Gastrocnemius medialis (tissue), 4 donors: Measurements from ENCODE around the gene ATP5PD. TPM values are rescaled to one million over a fixed set of nuclear protein-coding genes. Genes with fewer than 3 reads are reported as not detected.

Experiments
- ATAC-seq, 2 donors: fragments of 150-250 bp; one replicate each; pipeline ENCODE4 v1.9.1; 2016
- DNase-seq, 2 donors: peaks; one replicate each; pipeline ENCODE4 v3.0.0-alpha.2; 2019
- H3K27ac ChIP-seq, 4 donors: fragments of 200-600 bp; sonication (generic); 1 replicate in 1 of 4; 2 replicates in 3 of 4; pipeline ENCODE4 v1.5.1; 2016 to 2018; ENCODE audit warnings: mild to moderate bottlenecking in 2 of 4, moderate library complexity in 1 of 4
- H3K27me3 ChIP-seq, 3 donors: fragments of 200-600 bp; sonication (generic) in 2 of 3; 1 replicate in 1 of 3; 2 replicates in 2 of 3; pipeline versions ENCODE4 v1.5.1 to v1.6.0; 2016 to 2019; ENCODE audit warnings: mild to moderate bottlenecking in 1 of 3, moderate library complexity in 1 of 3
- H3K36me3 ChIP-seq, 2 donors: fragments of 200-600 bp; sonication (generic) in 1 of 2; one replicate each; pipeline ENCODE4 v1.5.1; 2017 to 2018
- H3K4me1 ChIP-seq, 2 donors: fragments of 200-600 bp; sonication (generic) in 1 of 2; one replicate each; pipeline ENCODE4 v1.5.1; 2016 to 2017; ENCODE audit warnings: mild to moderate bottlenecking in 2 of 2
- H3K4me3 ChIP-seq, 4 donors: fragments of 200-600 bp; sonication (generic) in 3 of 4; 1 replicate in 1 of 4; 2 replicates in 3 of 4; pipeline ENCODE4 v1.5.1; 2016 to 2019; ENCODE audit warnings: mild to moderate bottlenecking in 2 of 4
- H3K9me3 ChIP-seq, 3 donors: fragments of 200-600 bp; sonication (generic) in 2 of 3; 1 replicate in 1 of 3; 2 replicates in 2 of 3; pipeline ENCODE4 v1.5.1; 2016 to 2019
- POLR2A ChIP-seq, 2 donors: fragments of 450-650 bp; IDR thresholded peaks; one replicate each; pipeline ENCODE4 v1.6.1; 2017; ENCODE audit warnings: antibody characterized with exemption in 2 of 2, mild to moderate bottlenecking in 2 of 2, moderate library complexity in 2 of 2
- in situ Hi-C, 4 donors: fragments of 200-750 bp; cut with MboI; loops; one replicate each; pipeline versions ENCODE4 v1.15.0 to v1.8.0; 2017; ENCODE audit warnings: low sequenced_read_pairs in 4 of 4
- intact Hi-C: fragments of 100-400 bp; cut with DNase I; formaldehyde crosslinking; loops from one replicate; pipeline ENCODE4 v1.15.1; 2023; ENCODE audit warnings: low total_unique reads
- total RNA-seq, 4 donors: library from RNA; depleted of rRNA; stranded (reverse); fragments of >200 nt; gene quantifications; one replicate each; pipeline versions ENCODE4 v1.1.0 to v1.2.3, GENCODE V29; 2016
- TF ChIP-seq, protein P1 (sequence below), 5 experiments: fragments of 450-650 bp in 3 of 5; fragments of 200-600 bp in 2 of 5; sonication (generic) in 2 of 5; IDR thresholded peaks in 4 of 5; conservative IDR thresholded peaks in 1 of 5; 1 replicate in 4 of 5; 2 replicates in 1 of 5; pipeline ENCODE4 v1.5.1; 2016 to 2019; ENCODE audit warnings: antibody characterized with exemption in 5 of 5, mild to moderate bottlenecking in 3 of 5, moderate library complexity in 3 of 5

Gene ATP5PD
- total RNA-seq, 4 donors from 2014 or later = 377 to 495 (median 491) TPM

DNA sequence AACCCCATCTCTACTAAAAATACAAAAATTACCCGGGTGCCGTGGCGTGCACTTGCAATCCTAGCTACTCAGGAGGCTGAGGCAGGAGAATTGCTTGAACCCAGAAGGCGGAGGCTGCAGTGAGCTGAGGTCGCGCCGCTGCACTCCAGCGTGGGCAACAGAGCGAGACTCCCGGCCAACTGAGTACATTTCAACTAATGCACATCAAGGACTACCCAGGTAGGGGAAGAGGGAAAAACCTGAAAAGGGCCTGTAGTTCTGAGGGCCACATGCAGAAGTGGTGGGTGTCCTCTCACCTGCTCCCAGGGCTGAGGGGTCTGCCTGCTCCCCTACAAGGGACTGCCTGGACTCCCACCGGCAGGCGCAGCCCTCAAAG is 40.4 kb upstream of the ATP5PD start:
- Histone ChIP-seq H3K4me3 (peak overlapping the region; percentile 63 to 77 (median 70)), H3K9me3 (no peaks in the 10 kb centered on the region)
- in situ Hi-C loops = no loop called here

DNA sequence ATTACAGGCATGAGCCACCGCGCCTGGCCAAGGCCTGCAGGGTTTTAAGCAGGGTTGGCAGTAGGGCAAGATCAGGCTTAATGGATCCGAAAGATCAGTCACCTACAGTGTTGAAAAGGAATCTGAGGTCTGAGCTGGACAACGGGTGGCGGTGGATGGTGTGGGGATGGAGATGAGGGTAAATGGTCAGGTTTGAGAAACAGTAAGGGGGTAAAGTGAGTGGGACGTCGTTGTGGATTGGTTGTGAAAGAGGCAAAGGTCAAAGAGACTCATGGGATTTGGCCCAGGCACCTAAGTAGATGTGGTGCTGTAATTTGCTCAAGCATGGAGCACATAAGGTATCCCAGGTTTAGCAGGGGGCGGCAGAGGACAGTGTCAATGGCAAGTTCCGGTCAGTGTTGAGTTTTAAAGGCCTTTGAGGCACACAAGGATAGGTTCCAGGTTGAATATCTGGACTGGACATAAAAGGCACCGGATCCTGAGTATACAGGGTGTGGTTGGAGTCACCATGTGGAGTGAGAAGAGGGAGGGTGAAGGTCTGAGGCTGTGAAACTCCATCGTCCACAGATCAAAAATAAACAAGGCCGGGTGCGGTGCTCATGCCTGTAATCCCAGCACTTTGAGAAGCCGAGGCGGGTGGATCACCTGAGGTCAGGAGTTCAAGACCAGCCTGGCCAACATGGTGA is 39.9 kb upstream of the ATP5PD start:
- ATAC-seq = no peak
- DNase-seq = no peak
- peak overlapping the region in 1 of 4 donors; percentile 90 for H3K27ac ChIP-seq

More for the DNA sequence above, 40.4 kb upstream of the ATP5PD start:
- no peak for DNase-seq
- H3K27me3 ChIP-seq = no peaks in the 10 kb centered on the region
- ATAC-seq = no peak
- intact Hi-C loops = no loop called here
- TF ChIP-seq, protein P1, sequence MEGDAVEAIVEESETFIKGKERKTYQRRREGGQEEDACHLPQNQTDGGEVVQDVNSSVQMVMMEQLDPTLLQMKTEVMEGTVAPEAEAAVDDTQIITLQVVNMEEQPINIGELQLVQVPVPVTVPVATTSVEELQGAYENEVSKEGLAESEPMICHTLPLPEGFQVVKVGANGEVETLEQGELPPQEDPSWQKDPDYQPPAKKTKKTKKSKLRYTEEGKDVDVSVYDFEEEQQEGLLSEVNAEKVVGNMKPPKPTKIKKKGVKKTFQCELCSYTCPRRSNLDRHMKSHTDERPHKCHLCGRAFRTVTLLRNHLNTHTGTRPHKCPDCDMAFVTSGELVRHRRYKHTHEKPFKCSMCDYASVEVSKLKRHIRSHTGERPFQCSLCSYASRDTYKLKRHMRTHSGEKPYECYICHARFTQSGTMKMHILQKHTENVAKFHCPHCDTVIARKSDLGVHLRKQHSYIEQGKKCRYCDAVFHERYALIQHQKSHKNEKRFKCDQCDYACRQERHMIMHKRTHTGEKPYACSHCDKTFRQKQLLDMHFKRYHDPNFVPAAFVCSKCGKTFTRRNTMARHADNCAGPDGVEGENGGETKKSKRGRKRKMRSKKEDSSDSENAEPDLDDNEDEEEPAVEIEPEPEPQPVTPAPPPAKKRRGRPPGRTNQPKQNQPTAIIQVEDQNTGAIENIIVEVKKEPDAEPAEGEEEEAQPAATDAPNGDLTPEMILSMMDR (IDR thresholded peaks at IDR 0.05 in 4 of 5, conservative IDR thresholded peaks at IDR 0.05 in 1 of 5) = no peak
- TF ChIP-seq POLR2A (IDR thresholded peaks at IDR 0.05) = no peak
- peak overlapping the region; percentile 77 to 90 (median 84) for H3K27ac ChIP-seq
- H3K36me3 ChIP-seq = no peaks in the 10 kb centered on the region
- peaks cover 24 to 34% of the 10 kb centered on the region in 2 donors for H3K4me1 ChIP-seq

DNA sequence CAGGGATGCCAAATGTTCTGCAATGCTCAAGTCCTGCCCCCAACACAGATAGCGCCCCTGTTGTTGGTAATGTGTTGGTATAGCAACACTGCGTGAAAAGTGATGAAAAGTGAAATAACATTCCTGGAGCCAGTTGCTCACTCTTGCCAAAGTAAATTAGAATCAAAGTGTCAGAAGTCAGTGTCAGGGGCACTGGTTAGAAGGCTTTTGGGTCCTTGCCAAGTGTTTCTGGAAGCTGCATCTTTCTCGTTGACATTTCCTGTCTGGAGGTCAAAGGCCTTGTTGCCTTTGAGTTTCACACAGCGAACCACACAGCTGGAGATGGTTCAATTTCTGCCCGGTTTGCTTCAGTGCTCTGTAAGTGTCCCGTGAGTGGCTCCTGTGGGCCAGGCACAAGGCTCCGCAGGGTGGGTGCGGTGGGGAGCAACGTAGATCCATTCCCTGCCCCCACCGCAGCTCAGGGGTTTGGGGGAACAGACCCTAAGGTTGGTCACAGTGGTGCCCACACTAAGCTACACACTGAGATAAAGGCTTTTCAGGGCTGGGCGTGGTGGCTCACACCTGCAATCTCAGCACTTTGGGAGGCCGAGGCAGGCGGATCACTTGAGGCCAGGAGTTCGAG is 37.4 kb upstream of the ATP5PD start:
- in situ Hi-C loops (no loop called here), intact Hi-C loops (no loop called here)
- no peaks in the 10 kb centered on the region for H3K9me3 ChIP-seq
- no peak overlapping the region for H3K27ac ChIP-seq
- DNase-seq (no peak), ATAC-seq (no peak)
- no peak for TF ChIP-seq POLR2A (IDR thresholded peaks at IDR 0.05)
- TF ChIP-seq, protein P1 (IDR thresholded peaks at IDR 0.05 in 4 of 5, conservative IDR thresholded peaks at IDR 0.05 in 1 of 5) = no peak
- H3K4me1 ChIP-seq = peaks cover 15 to 23% of the 10 kb centered on the region in 2 donors
- H3K36me3 ChIP-seq = no peaks in the 10 kb centered on the region
- H3K4me3 ChIP-seq = no peak overlapping the region
- H3K27me3 ChIP-seq = no peaks in the 10 kb centered on the region

More for the DNA sequence above, 39.9 kb upstream of the ATP5PD start:
- peak overlapping the region in 1 of 4 donors; percentile 63 for H3K4me3 ChIP-seq
- no peaks in the 10 kb centered on the region for H3K27me3 ChIP-seq
- TF ChIP-seq, protein P1 (IDR thresholded peaks at IDR 0.05 in 4 of 5, conservative IDR thresholded peaks at IDR 0.05 in 1 of 5) = no peak
- TF ChIP-seq POLR2A (IDR thresholded peaks at IDR 0.05) = no peak
- no peaks in the 10 kb centered on the region for H3K9me3 ChIP-seq
- peaks cover 22 to 31% of the 10 kb centered on the region in 2 donors for H3K4me1 ChIP-seq
- H3K36me3 ChIP-seq = no peaks in the 10 kb centered on the region
- intact Hi-C loops (no loop called here), in situ Hi-C loops (no loop called here)

DNA sequence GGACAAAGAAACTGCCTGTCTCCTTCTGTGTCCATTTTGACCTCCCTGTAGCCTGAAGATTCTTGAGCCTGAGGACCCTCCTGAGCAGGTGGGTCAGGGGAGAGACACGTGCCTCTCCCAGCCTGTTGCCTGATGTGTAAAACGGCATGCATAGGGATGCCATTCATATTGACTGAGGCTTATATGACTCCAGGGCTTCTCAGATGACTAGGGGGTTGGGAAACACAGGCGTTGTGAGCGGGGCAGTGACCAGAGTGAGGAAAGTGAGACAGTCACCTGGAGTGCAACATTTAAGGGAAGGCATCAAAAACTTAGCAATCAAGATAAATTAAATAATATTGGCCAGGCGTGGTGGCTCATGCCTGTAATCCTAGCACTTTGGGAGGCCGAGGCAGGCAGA is 35.9 kb upstream of the ATP5PD start:
- Histone ChIP-seq H3K27me3 (no peaks in the 10 kb centered on the region), H3K9me3 (no peaks in the 10 kb centered on the region), H3K4me3 (no peak overlapping the region), H3K27ac (no peak overlapping the region), H3K4me1 (peaks cover 15% of the 10 kb centered on the region in 2 donors), H3K36me3 (no peaks in the 10 kb centered on the region)
- ATAC-seq (no peak), DNase-seq (no peak)
- intact Hi-C loops (no loop called here), in situ Hi-C loops (no loop called here)
- TF ChIP-seq POLR2A (IDR thresholded peaks at IDR 0.05) = no peak
- TF ChIP-seq, protein P1 (IDR thresholded peaks at IDR 0.05 in 4 of 5, conservative IDR thresholded peaks at IDR 0.05 in 1 of 5) = no peak
